ENCODE data around the gene VWCE. TPM values are rescaled to one million over a fixed set of nuclear protein-coding genes. Genes with fewer than 3 reads are reported as not detected.
A peak's percentile ranks its signal among the peaks of the same experiment; 100 is the strongest.

The VWCE gene
- polyA plus RNA-seq, 3 donors: 0.05 to 0.23 TPM; not detected in 1

GRCh38 chr11:61341706-61342105 lies 46.6 kb upstream of the VWCE start:
- Histone ChIP-seq H2AFZ (ENCODE audit: insufficient read depth, low read depth, low read length, poor library complexity, severe bottlenecking) (no peak overlapping the region), H3K4me1 (ENCODE audit: control insufficient read depth in 1 of 2, insufficient read depth in 2 of 2, low read length in 2 of 2) (peaks cover 0 to 6% of the 10 kb centered on the region in 2 donors), H3K9me3 (replicated peaks in 1 of 2; ENCODE audit: control insufficient read depth in 1 of 2, insufficient read depth in 1 of 2, low read length in 2 of 2) (no peaks in the 10 kb centered on the region), H3K4me2 (replicated peaks; ENCODE audit: extremely low read depth, low read length, poor library complexity, severe bottlenecking) (no peak overlapping the region), H3K27me3 (ENCODE audit: control insufficient read depth in 2 of 2, insufficient read depth in 2 of 2, low read length in 2 of 2) (no peaks in the 10 kb centered on the region), H3K4me3 (replicated peaks in 1 of 3; ENCODE audit: low read depth in 2 of 3, low read length in 3 of 3) (no peak overlapping the region), H3K27ac (ENCODE audit: low read depth in 1 of 2, low read length in 2 of 2) (no peak overlapping the region), H3K79me2 (ENCODE audit: insufficient read depth, low read length) (no peaks in the 10 kb centered on the region), H4K20me1 (ENCODE audit: insufficient read depth, low read length) (no peaks in the 10 kb centered on the region), H3K9ac (ENCODE audit: insufficient read depth, low read length, poor library complexity, severe bottlenecking) (no peak overlapping the region), H3K36me3 (replicated peaks in 1 of 2; ENCODE audit: control insufficient read depth in 1 of 2, insufficient read depth in 2 of 2, low read length in 2 of 2) (peaks cover 15 to 42% of the 10 kb centered on the region in 2 donors)
- intact Hi-C loops (cut with micrococcal nuclease): no loop called here
- no peak for TF ChIP-seq CTCF (IDR thresholded peaks at IDR 0.05)
- H3K27ac Mint-ChIP-seq: no peak overlapping the region
- WGBS (ENCODE audit: insufficient coverage): 95% methylated on average over 4 of the region's 4 CpGs
- H3K27me3 Mint-ChIP-seq (ENCODE audit: low read depth in 3 of 3): peaks cover 1 to 2% (median 2%) of the 10 kb centered on the region in 3 donors
- no peak for DNase-seq
- peaks cover 43 to 49% of the 10 kb centered on the region in 2 donors for H3K36me3 Mint-ChIP-seq
- peaks cover 8% of the 10 kb centered on the region for H3K4me1 Mint-ChIP-seq
- H3K9me3 Mint-ChIP-seq: no peaks in the 10 kb centered on the region
- no peak overlapping the region for H3K4me3 Mint-ChIP-seq

DNA sequence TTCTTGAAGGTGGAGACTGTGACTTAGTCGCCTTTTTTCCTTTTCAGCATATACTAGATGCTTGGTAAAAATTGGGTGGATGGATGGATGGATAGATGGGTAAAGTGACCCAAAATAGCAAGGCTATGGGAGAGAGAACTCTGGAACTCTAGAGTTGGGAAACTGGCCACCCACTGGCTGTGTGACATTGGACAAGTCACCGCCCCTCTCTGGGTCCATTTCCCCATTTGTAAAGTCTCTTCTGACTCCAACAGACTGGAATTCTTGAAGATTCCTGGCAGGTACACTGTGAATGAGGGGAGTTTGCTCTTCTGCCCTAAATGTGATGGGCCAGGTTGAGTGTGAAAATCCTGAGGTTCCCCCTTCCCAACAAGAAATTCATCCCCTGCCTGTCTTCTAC lies 45.9 kb upstream of the VWCE start:
- H2AFZ ChIP-seq (ENCODE audit: insufficient read depth, low read depth, low read length, poor library complexity, severe bottlenecking): no peak overlapping the region
- peaks cover 2 to 3% of the 10 kb centered on the region in 2 donors for H3K4me1 ChIP-seq (ENCODE audit: control insufficient read depth in 1 of 2, insufficient read depth in 2 of 2, low read length in 2 of 2)
- peaks cover 15 to 42% of the 10 kb centered on the region in 2 donors for H3K36me3 ChIP-seq (replicated peaks in 1 of 2; ENCODE audit: control insufficient read depth in 1 of 2, insufficient read depth in 2 of 2, low read length in 2 of 2)
- H4K20me1 ChIP-seq (ENCODE audit: insufficient read depth, low read length): no peaks in the 10 kb centered on the region
- peaks cover 1 to 2% (median 2%) of the 10 kb centered on the region in 3 donors for H3K27me3 Mint-ChIP-seq (ENCODE audit: low read depth in 3 of 3)
- no peak overlapping the region for H3K4me3 Mint-ChIP-seq
- H3K27ac Mint-ChIP-seq: peak overlapping the region in 2 of 7 donors; percentile 48 to 63
- H3K4me2 ChIP-seq (replicated peaks; ENCODE audit: extremely low read depth, low read length, poor library complexity, severe bottlenecking): no peak overlapping the region
- H3K36me3 Mint-ChIP-seq: peaks cover 38 to 41% of the 10 kb centered on the region in 2 donors
- intact Hi-C loops (cut with micrococcal nuclease): no loop called here
- H3K27me3 ChIP-seq (ENCODE audit: control insufficient read depth in 2 of 2, insufficient read depth in 2 of 2, low read length in 2 of 2): no peaks in the 10 kb centered on the region
- WGBS (ENCODE audit: insufficient coverage): no CpG with 5 or more reads among the region's 2 CpGs
- H3K79me2 ChIP-seq (ENCODE audit: insufficient read depth, low read length): no peaks in the 10 kb centered on the region
- TF ChIP-seq CTCF (IDR thresholded peaks at IDR 0.05): no peak
- peaks cover 6% of the 10 kb centered on the region for H3K4me1 Mint-ChIP-seq
- no peak overlapping the region for H3K9ac ChIP-seq (ENCODE audit: insufficient read depth, low read length, poor library complexity, severe bottlenecking)
- H3K9me3 Mint-ChIP-seq: no peaks in the 10 kb centered on the region
- H3K27ac ChIP-seq (ENCODE audit: low read depth in 1 of 2, low read length in 2 of 2): no peak overlapping the region
- H3K4me3 ChIP-seq (replicated peaks in 1 of 3; ENCODE audit: low read depth in 2 of 3, low read length in 3 of 3): no peak overlapping the region
- DNase-seq: no peak
- no peaks in the 10 kb centered on the region for H3K9me3 ChIP-seq (replicated peaks in 1 of 2; ENCODE audit: control insufficient read depth in 1 of 2, insufficient read depth in 1 of 2, low read length in 2 of 2)

All from CD14-positive monocyte (primary cell).